GM23338 (cell line): ENCODE results near the gene TSPAN32. TPM values are rescaled to one million over a fixed set of nuclear protein-coding genes. Genes with fewer than 3 reads are reported as not detected.

Experiments
- ATAC-seq: fragments of 200-7000 bp; cut with Tn5 transposase; 3 replicates; pipeline ENCODE4 v1.9.1; 2020
- DNase-seq: peaks from one replicate; pipeline ENCODE4 v3.0.0-alpha.2; 2015; ENCODE audit warnings: low spot score
- H2AFZ ChIP-seq: fragments of 200-600 bp; sonication (generic); 2 replicates; pipeline ENCODE4 v1.8.0; 2016; ENCODE audit warnings: antibody characterized with exemption, mild to moderate bottlenecking, moderate library complexity
- H3F3A ChIP-seq: fragments of 200-600 bp; sonication (generic); replicated peaks from 2 replicates; pipeline ENCODE4 v1.8.0; 2017; ENCODE audit warnings: antibody characterized with exemption, mixed run types, low read depth
- H3K27ac ChIP-seq: fragments of 200-600 bp; sonication (generic); 2 replicates; pipeline ENCODE4 v1.6.1; 2016; ENCODE audit warnings: low read depth
- H3K27me3 ChIP-seq: fragments of 200-600 bp; sonication (generic); 2 replicates; pipeline ENCODE4 v1.8.0; 2016; ENCODE audit warnings: mild to moderate bottlenecking, mixed run types, moderate library complexity; ENCODE audit not compliant: insufficient read depth
- H3K36me3 ChIP-seq: fragments of 200-600 bp; sonication (generic); 2 replicates; pipeline ENCODE4 v1.8.0; 2016; ENCODE audit warnings: mild to moderate bottlenecking; ENCODE audit not compliant: insufficient read depth
- H3K4me1 ChIP-seq: fragments of 200-600 bp; sonication (generic); 2 replicates; pipeline ENCODE4 v1.8.0; 2016; ENCODE audit warnings: mild to moderate bottlenecking, moderate library complexity; ENCODE audit not compliant: insufficient read depth
- H3K4me2 ChIP-seq: fragments of 200-600 bp; sonication (generic); 2 replicates; pipeline ENCODE4 v1.7.1; 2017; ENCODE audit warnings: mixed run types
- H3K4me3 ChIP-seq: fragments of 200-600 bp; sonication (generic); 2 replicates; pipeline ENCODE4 v1.6.1; 2016; ENCODE audit warnings: mixed run types
- H3K79me2 ChIP-seq: fragments of 200-600 bp; sonication (generic); replicated peaks from 2 replicates; pipeline ENCODE4 v1.8.0; 2017; ENCODE audit warnings: mild to moderate bottlenecking; ENCODE audit not compliant: insufficient read depth
- H3K9me2 ChIP-seq: fragments of 200-600 bp; sonication (generic); 2 replicates; pipeline ENCODE4 v1.8.0; 2017; ENCODE audit not compliant: insufficient read depth
- H4K20me1 ChIP-seq: fragments of 200-600 bp; sonication (generic); replicated peaks from 2 replicates; pipeline ENCODE4 v1.8.0; 2017; ENCODE audit warnings: mild to moderate bottlenecking; ENCODE audit not compliant: insufficient read depth
- H3K27ac Mint-ChIP-seq: 2 replicates; pipeline ENCODE4 v1.8.0; 2020; ENCODE audit warnings: inconsistent platforms, mild to moderate bottlenecking, moderate library complexity, mixed read lengths
- H3K27me3 Mint-ChIP-seq: 3 replicates; pipeline ENCODE4 v1.8.0; 2022; ENCODE audit warnings: low read depth, mild to moderate bottlenecking, moderate library complexity, mixed read lengths, inconsistent platforms; ENCODE audit not compliant: insufficient read depth, poor library complexity
- H3K36me3 Mint-ChIP-seq: 3 replicates; pipeline ENCODE4 v1.8.0; 2021; ENCODE audit warnings: low read depth, mild to moderate bottlenecking, inconsistent platforms, moderate library complexity, mixed read lengths
- H3K4me1 Mint-ChIP-seq: 3 replicates; pipeline ENCODE4 v1.8.0; 2020; ENCODE audit warnings: mild to moderate bottlenecking, inconsistent platforms, mixed read lengths
- H3K4me3 Mint-ChIP-seq: 3 replicates; pipeline ENCODE4 v1.8.0; 2021; ENCODE audit warnings: moderate library complexity, mild to moderate bottlenecking, inconsistent platforms, mixed read lengths
- H3K9me3 Mint-ChIP-seq: 3 replicates; pipeline ENCODE4 v1.8.0; 2020; ENCODE audit warnings: moderate library complexity, mild to moderate bottlenecking, inconsistent platforms, mixed read lengths
- CREB1 ChIP-seq: fragments of 250-450 bp; sonication (Bioruptor Pico); IDR thresholded peaks from 2 replicates; pipeline ENCODE4 v1.5.0; 2020; ENCODE audit warnings: low read depth, mild to moderate bottlenecking, moderate library complexity
- CTCF ChIP-seq, 2 experiments: fragments of 200-600 bp in 1 of 2; sonication (generic) in 1 of 2; conservative IDR thresholded peaks; 2 replicates each; pipeline versions ENCODE4 v1.5.1 to v1.6.1; 2016 to 2017; ENCODE audit warnings: antibody characterized with exemption in 2 of 2, low read depth in 2 of 2, mild to moderate bottlenecking in 2 of 2, moderate library complexity in 1 of 2
- ETS1 ChIP-seq: IDR thresholded peaks from 2 replicates; pipeline ENCODE4 v1.6.1; 2016; ENCODE audit warnings: antibody characterized with exemption
- EZH2 ChIP-seq: fragments of 200-600 bp; sonication (generic); IDR thresholded peaks from one replicate; pipeline ENCODE4 v1.8.0; 2017; ENCODE audit warnings: antibody characterized with exemption, mild to moderate bottlenecking, low read depth; ENCODE audit not compliant: unreplicated experiment
- EZH2phosphoT487 ChIP-seq: fragments of 200-600 bp; sonication (generic); IDR thresholded peaks from one replicate; pipeline ENCODE4 v1.8.1; 2018; ENCODE audit warnings: antibody characterized with exemption; ENCODE audit not compliant: unreplicated experiment
- JUNB ChIP-seq: IDR thresholded peaks from one replicate; pipeline ENCODE4 v1.6.1; 2016; ENCODE audit warnings: antibody characterized with exemption; ENCODE audit not compliant: unreplicated experiment
- NANOG ChIP-seq: IDR thresholded peaks from 2 replicates; pipeline ENCODE4 v1.6.1; 2016; ENCODE audit warnings: antibody characterized with exemption, borderline replicate concordance
- POLR2AphosphoS5 ChIP-seq: IDR thresholded peaks from 2 replicates; pipeline ENCODE4 v1.6.1; 2016; ENCODE audit warnings: antibody characterized with exemption, low read depth
- REST ChIP-seq: IDR thresholded peaks from one replicate; pipeline ENCODE4 v1.6.1; 2018; ENCODE audit warnings: antibody characterized with exemption; ENCODE audit not compliant: unreplicated experiment
- STAT1 ChIP-seq: IDR thresholded peaks from one replicate; pipeline ENCODE4 v1.6.1; 2016; ENCODE audit warnings: antibody characterized with exemption; ENCODE audit not compliant: unreplicated experiment
- ZNF114 ChIP-seq: fragments of 250-450 bp; sonication (Bioruptor Pico); IDR thresholded peaks from 2 replicates; pipeline ENCODE4 v1.5.0; 2020; ENCODE audit warnings: mild to moderate bottlenecking, moderate library complexity
- ZNF331 ChIP-seq: fragments of 250-450 bp; sonication (Bioruptor Pico); IDR thresholded peaks from 2 replicates; pipeline ENCODE4 v1.5.0; 2020; ENCODE audit warnings: low read depth, mild to moderate bottlenecking, moderate library complexity
- ZNF462 ChIP-seq: fragments of 250-450 bp; sonication (Bioruptor Pico); IDR thresholded peaks from 2 replicates; pipeline ENCODE4 v1.5.0; 2020; ENCODE audit warnings: mild to moderate bottlenecking, moderate library complexity
- polyA plus RNA-seq: library from polyadenylated mRNA; unstranded; fragments of >200 nt; fragmentation: Nextera tagmentation; extraction: Ambion mirVana; gene quantifications from 2 replicates; pipeline ENCODE4 v1.2.1, GENCODE V29; 2016
- total RNA-seq: library from RNA; depleted of rRNA; stranded (reverse); fragments of >200 nt; shearing (Covaris generic); gene quantifications from 2 replicates; pipeline ENCODE4 v1.2.3, GENCODE V29; 2014

TSPAN32 gene
- total and polyA plus RNA-seq, 2 experiments from 2014 or later: not detected

GRCh38 chr11:2297623-2298030 lies 4.2 kb upstream of the TSPAN32 start (continued):
- TF ChIP-seq ZNF114 (CRISPR knock-in tag) (no peak), POLR2AphosphoS5 (no peak), ZNF331 (no peak)

GRCh38 chr11:2298131-2298794 lies 3.5 kb upstream of the TSPAN32 start:
- Mint-ChIP-seq H3K27ac (no peak overlapping the region), H3K27me3 (peaks cover 10% of the 10 kb centered on the region), H3K4me1 (no peaks in the 10 kb centered on the region), H3K9me3 (no peaks in the 10 kb centered on the region), H3K36me3 (no peaks in the 10 kb centered on the region), H3K4me3 (no peak overlapping the region)
- Histone ChIP-seq H3K4me2 (no peak overlapping the region), H3K27me3 (no peaks in the 10 kb centered on the region), H2AFZ (no peak overlapping the region), H3K36me3 (no peaks in the 10 kb centered on the region), H4K20me1 (no peaks in the 10 kb centered on the region), H3K79me2 (no peaks in the 10 kb centered on the region), H3K4me3 (no peak overlapping the region), H3K4me1 (no peaks in the 10 kb centered on the region), H3K9me2 (no peaks in the 10 kb centered on the region), H3K27ac (no peak overlapping the region), H3F3A (no peaks in the 10 kb centered on the region)
- ATAC-seq: no peak
- DNase-seq: no peak
- TF ChIP-seq REST (no peak), CREB1 (no peak), ETS1 (no peak), STAT1 (no peak), ZNF462 (CRISPR knock-in tag) (no peak), CTCF (conservative IDR thresholded peaks at IDR 0.05; ENCODE audit: low read depth in 2 of 2) (no peak), ZNF114 (CRISPR knock-in tag) (no peak), POLR2AphosphoS5 (no peak), ZNF331 (no peak), JUNB (no peak), EZH2 (no peak), NANOG (no peak), EZH2phosphoT487 (no peak)
